Astrocyte (in vitro differentiated cells and primary cell): ENCODE data around the gene SLC22A5. TPM values are rescaled to one million over a fixed set of nuclear protein-coding genes. Genes with fewer than 3 reads are reported as not detected.

Experiments
- DNase-seq: peaks from one replicate; pipeline ENCODE4 v3.0.0-alpha.2; 2010; ENCODE audit warnings: low read depth
- FAIRE-seq: peaks from 2 replicates; lab custom pipeline; 2011; peaks lifted over from hg19 to GRCh38; lab: Jason Lieb, UNC
- H2AFZ ChIP-seq: 2 replicates; pipeline ENCODE4 v1.6.0; 2012; ENCODE audit warnings: low read depth, low read length, inconsistent platforms
- H3K27ac ChIP-seq: 2 replicates; pipeline ENCODE4 v1.5.1; 2011; ENCODE audit warnings: low read depth, low read length, inconsistent platforms
- H3K27me3 ChIP-seq: 2 replicates; pipeline ENCODE4 v1.6.0; 2011; ENCODE audit warnings: low read length, inconsistent platforms; ENCODE audit not compliant: insufficient read depth
- H3K36me3 ChIP-seq: 2 replicates; pipeline ENCODE4 v1.5.1; 2011; ENCODE audit warnings: low read length, inconsistent platforms; ENCODE audit not compliant: insufficient read depth
- H3K4me1 ChIP-seq: 2 replicates; pipeline ENCODE4 v1.5.1; 2011; ENCODE audit warnings: low read length, inconsistent platforms; ENCODE audit not compliant: insufficient read depth
- H3K4me2 ChIP-seq: 2 replicates; pipeline ENCODE4 v1.6.0; 2012; ENCODE audit warnings: low read length, inconsistent platforms
- H3K4me3 ChIP-seq: 2 replicates; pipeline ENCODE4 v1.5.1; 2011; ENCODE audit warnings: low read depth, mild to moderate bottlenecking, low read length, inconsistent platforms; ENCODE audit not compliant: insufficient read depth
- H3K79me2 ChIP-seq: 2 replicates; pipeline ENCODE4 v1.6.0; 2012; ENCODE audit warnings: mild to moderate bottlenecking, low read length, inconsistent platforms; ENCODE audit not compliant: insufficient read depth
- H3K9ac ChIP-seq: 2 replicates; pipeline ENCODE4 v1.6.0; 2012; ENCODE audit warnings: mild to moderate bottlenecking, low read length, inconsistent platforms
- H3K9me3 ChIP-seq: 2 replicates; pipeline ENCODE4 v1.5.1; 2012; ENCODE audit warnings: low read depth, mild to moderate bottlenecking, low read length, inconsistent platforms; ENCODE audit not compliant: insufficient read depth
- H4K20me1 ChIP-seq: 2 replicates; pipeline ENCODE4 v1.6.0; 2012; ENCODE audit warnings: low read length, inconsistent platforms; ENCODE audit not compliant: insufficient read depth
- H3K27ac Mint-ChIP-seq: one replicate; pipeline ENCODE4 v1.8.0; 2021; ENCODE audit warnings: mild to moderate bottlenecking, mixed read lengths; ENCODE audit not compliant: unreplicated experiment
- H3K27me3 Mint-ChIP-seq: one replicate; pipeline ENCODE4 v1.8.0; 2021; ENCODE audit warnings: low read depth, mixed read lengths; ENCODE audit not compliant: unreplicated experiment
- H3K36me3 Mint-ChIP-seq: one replicate; pipeline ENCODE4 v1.8.0; 2021; ENCODE audit warnings: low read depth, mixed read lengths; ENCODE audit not compliant: unreplicated experiment
- H3K4me1 Mint-ChIP-seq: one replicate; pipeline ENCODE4 v1.8.0; 2021; ENCODE audit warnings: low read depth, mixed read lengths; ENCODE audit not compliant: unreplicated experiment
- H3K4me3 Mint-ChIP-seq: one replicate; pipeline ENCODE4 v1.8.0; 2021; ENCODE audit warnings: mild to moderate bottlenecking, moderate library complexity, mixed read lengths; ENCODE audit not compliant: unreplicated experiment
- H3K9me3 Mint-ChIP-seq: one replicate; pipeline ENCODE4 v1.8.0; 2021; ENCODE audit warnings: mild to moderate bottlenecking, mixed read lengths; ENCODE audit not compliant: unreplicated experiment
- EZH2 ChIP-seq: IDR thresholded peaks from 2 replicates; pipeline ENCODE4 v1.6.1; 2012; ENCODE audit warnings: mild to moderate bottlenecking, low read length, inconsistent platforms; ENCODE audit not compliant: insufficient read depth
- total RNA-seq: library from RNA; stranded (reverse); gene quantifications from 2 replicates; pipeline ENCODE4 v1.2.1, GENCODE V29; 2021
- TF ChIP-seq, protein P1 (sequence below): IDR thresholded peaks from 2 replicates; pipeline ENCODE4 v1.5.1; 2011; ENCODE audit warnings: low read depth, mild to moderate bottlenecking, inconsistent platforms, low read length, moderate library complexity; ENCODE audit not compliant: insufficient read depth

SLC22A5 gene
- total RNA-seq, 1 donor from 2014 or later, result 8.3 TPM

DNA sequence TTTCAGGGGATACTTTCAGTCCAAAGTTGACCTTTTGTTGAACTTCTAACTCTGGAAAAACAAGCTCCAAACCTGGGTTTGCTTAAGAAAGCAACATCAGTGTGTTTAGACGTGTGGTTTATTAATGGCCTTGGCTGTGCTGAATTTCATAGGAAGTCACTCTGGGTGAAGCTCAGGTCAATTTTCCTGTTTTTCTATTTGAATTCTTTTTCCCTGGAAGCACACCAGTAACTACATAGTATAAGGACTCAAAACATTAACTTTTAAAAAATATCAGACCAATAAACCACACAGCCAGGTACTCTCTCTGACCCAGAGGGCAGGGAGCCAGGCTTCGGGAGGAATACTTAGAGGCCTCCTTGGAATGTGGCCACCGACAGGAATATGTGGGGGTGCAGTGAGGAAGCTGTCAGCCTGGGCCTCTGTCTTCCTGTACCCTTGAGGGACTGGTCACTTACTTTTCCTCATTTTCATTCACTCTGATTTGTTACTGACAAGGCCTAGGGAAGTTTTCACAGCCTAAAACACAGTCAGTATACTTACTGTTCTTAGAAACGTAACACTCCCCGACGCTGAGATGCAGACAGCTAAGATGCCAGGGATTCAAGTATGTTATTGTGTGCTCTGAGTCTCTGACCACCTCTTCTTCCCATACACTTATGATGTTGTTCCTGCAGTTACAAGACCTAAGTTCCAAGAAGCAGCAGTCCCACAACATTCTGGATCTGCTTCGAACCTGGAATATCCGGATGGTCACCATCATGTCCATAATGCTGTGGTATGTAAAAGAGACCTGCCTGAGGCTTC, 18.9 kb downstream of the SLC22A5 start:
- DNase-seq (peak; percentile 70), FAIRE-seq (no peak)
- H2AFZ ChIP-seq, result no peak overlapping the region
- peaks cover 6% of the 10 kb centered on the region for H3K36me3 Mint-ChIP-seq
- peaks cover 53% of the 10 kb centered on the region for H3K4me1 Mint-ChIP-seq
- peak overlapping the region; percentile 82 for H3K4me2 ChIP-seq
- H3K27ac Mint-ChIP-seq, result peak overlapping the region; percentile 98
- H3K27ac ChIP-seq, result peak overlapping the region; percentile 92
- H4K20me1 ChIP-seq, result no peaks in the 10 kb centered on the region
- H3K9me3 Mint-ChIP-seq, result no peaks in the 10 kb centered on the region
- TF ChIP-seq, protein P1, sequence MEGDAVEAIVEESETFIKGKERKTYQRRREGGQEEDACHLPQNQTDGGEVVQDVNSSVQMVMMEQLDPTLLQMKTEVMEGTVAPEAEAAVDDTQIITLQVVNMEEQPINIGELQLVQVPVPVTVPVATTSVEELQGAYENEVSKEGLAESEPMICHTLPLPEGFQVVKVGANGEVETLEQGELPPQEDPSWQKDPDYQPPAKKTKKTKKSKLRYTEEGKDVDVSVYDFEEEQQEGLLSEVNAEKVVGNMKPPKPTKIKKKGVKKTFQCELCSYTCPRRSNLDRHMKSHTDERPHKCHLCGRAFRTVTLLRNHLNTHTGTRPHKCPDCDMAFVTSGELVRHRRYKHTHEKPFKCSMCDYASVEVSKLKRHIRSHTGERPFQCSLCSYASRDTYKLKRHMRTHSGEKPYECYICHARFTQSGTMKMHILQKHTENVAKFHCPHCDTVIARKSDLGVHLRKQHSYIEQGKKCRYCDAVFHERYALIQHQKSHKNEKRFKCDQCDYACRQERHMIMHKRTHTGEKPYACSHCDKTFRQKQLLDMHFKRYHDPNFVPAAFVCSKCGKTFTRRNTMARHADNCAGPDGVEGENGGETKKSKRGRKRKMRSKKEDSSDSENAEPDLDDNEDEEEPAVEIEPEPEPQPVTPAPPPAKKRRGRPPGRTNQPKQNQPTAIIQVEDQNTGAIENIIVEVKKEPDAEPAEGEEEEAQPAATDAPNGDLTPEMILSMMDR, result no peak
- no peak for TF ChIP-seq EZH2
- H3K9me3 ChIP-seq, result no peaks in the 10 kb centered on the region
- no peaks in the 10 kb centered on the region for H3K36me3 ChIP-seq
- H3K27me3 Mint-ChIP-seq, result peaks cover 2% of the 10 kb centered on the region
- peaks cover 43% of the 10 kb centered on the region for H3K4me1 ChIP-seq
- peak overlapping the region; percentile 16 for H3K4me3 ChIP-seq
- H3K4me3 Mint-ChIP-seq, result peak overlapping the region; percentile 62
- H3K27me3 ChIP-seq, result no peaks in the 10 kb centered on the region
- peak overlapping the region; percentile 75 for H3K9ac ChIP-seq
- no peaks in the 10 kb centered on the region for H3K79me2 ChIP-seq

DNA sequence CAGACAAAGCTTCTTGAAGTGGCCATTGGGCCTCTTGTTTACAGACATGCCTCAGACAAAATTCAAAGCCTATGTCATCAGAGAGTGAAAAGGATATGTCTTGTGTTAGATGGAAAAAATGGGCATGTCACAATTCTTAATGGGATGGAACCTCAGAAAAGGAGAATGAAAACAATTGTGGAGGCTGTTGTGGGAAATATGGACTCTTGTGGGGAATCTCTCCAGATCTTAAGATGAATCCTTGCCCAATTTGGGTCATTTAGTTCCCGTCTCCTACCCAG, 19.5 kb downstream of the SLC22A5 start:
- H3K9ac ChIP-seq, result peak overlapping the region; percentile 75
- no peak for FAIRE-seq
- H3K36me3 Mint-ChIP-seq, result peaks cover 6% of the 10 kb centered on the region
- H4K20me1 ChIP-seq, result no peaks in the 10 kb centered on the region
- H3K27ac ChIP-seq, result peak overlapping the region; percentile 92
- no peaks in the 10 kb centered on the region for H3K27me3 ChIP-seq
- peak overlapping the region; percentile 82 for H3K4me2 ChIP-seq
- H3K27me3 Mint-ChIP-seq, result peaks cover 2% of the 10 kb centered on the region
- no peak overlapping the region for H2AFZ ChIP-seq
- H3K27ac Mint-ChIP-seq, result peak overlapping the region; percentile 98
- H3K4me3 ChIP-seq, result peak overlapping the region; percentile 5
- H3K4me3 Mint-ChIP-seq, result no peak overlapping the region
- TF ChIP-seq, protein P1, result no peak
- no peak for TF ChIP-seq EZH2
- no peaks in the 10 kb centered on the region for H3K9me3 Mint-ChIP-seq
- H3K9me3 ChIP-seq, result no peaks in the 10 kb centered on the region
- H3K36me3 ChIP-seq, result no peaks in the 10 kb centered on the region
- H3K4me1 ChIP-seq, result peaks cover 43% of the 10 kb centered on the region
- no peaks in the 10 kb centered on the region for H3K79me2 ChIP-seq
- H3K4me1 Mint-ChIP-seq, result peaks cover 53% of the 10 kb centered on the region
- DNase-seq, result no peak
